Renal pelvis (tissue), 4 donors: Measurements from ENCODE around the gene SCFD2. TPM values are rescaled to one million over a fixed set of nuclear protein-coding genes. Genes with fewer than 3 reads are reported as not detected.
"Not testable (repeated sequence)": the region's sequence is repeated elsewhere in the genome, so short reads cannot be mapped to it uniquely, and the experiment has no call there.

Experiments used
- DNase-seq: peaks from one replicate; pipeline ENCODE4 v3.0.0-alpha.2; 2013
- polyA plus RNA-seq, 3 donors: library from polyadenylated mRNA; unstranded; fragments of 120-200 nt; gene quantifications; one replicate each; pipeline ENCODE4 v1.2.1, GENCODE V29; 2013; ENCODE audit not compliant: insufficient read length in 3 of 3

SCFD2 gene
- polyA plus RNA-seq, 3 donors, result 13.7 to 14.5 (median 14.0) TPM

GRCh38 chr4:53057108-53057507, 308.8 kb downstream of the SCFD2 start:
- DNase-seq, result not testable (repeated sequence)

GRCh38 chr4:53055716-53056403, 310.0 kb downstream of the SCFD2 start:
- DNase-seq, result no peak

- DNase-seq, result no peak
These were observed 310.6 kb downstream of the SCFD2 start for GRCh38 chr4:53055274-53055673.

GRCh38 chr4:53050361-53050774, 315.5 kb downstream of the SCFD2 start:
- no peak for DNase-seq

- DNase-seq, result no peak
These were observed 316.3 kb downstream of the SCFD2 start for GRCh38 chr4:53049528-53049927.

GRCh38 chr4:53044651-53044960, 321.3 kb downstream of the SCFD2 start:
- no peak for DNase-seq

- no peak for DNase-seq
These were observed 321.8 kb downstream of the SCFD2 start for GRCh38 chr4:53043891-53044650.

GRCh38 chr4:53043055-53043454, 322.8 kb downstream of the SCFD2 start:
- DNase-seq, result no peak

GRCh38 chr4:53040851-53041250, 325.0 kb downstream of the SCFD2 start:
- DNase-seq, result no peak

- DNase-seq, result no peak
These were observed 325.4 kb downstream of the SCFD2 start for GRCh38 chr4:53040459-53040815.

GRCh38 chr4:53039741-53040458, 326.0 kb downstream of the SCFD2 start:
- no peak for DNase-seq

- DNase-seq, result no peak
These were observed 328.0 kb downstream of the SCFD2 start for GRCh38 chr4:53037892-53038291.

- DNase-seq, result not testable (repeated sequence)
These were observed 333.0 kb downstream of the SCFD2 start for GRCh38 chr4:53032908-53033307.

GRCh38 chr4:53026233-53026632, 339.6 kb downstream of the SCFD2 start:
- no peak for DNase-seq

GRCh38 chr4:53023677-53024299, 342.1 kb downstream of the SCFD2 start:
- no peak for DNase-seq

GRCh38 chr4:53022513-53023100, 343.3 kb downstream of the SCFD2 start:
- DNase-seq, result no peak

- DNase-seq, result no peak
These were observed 343.9 kb downstream of the SCFD2 start for GRCh38 chr4:53021754-53022512.

GRCh38 chr4:53019485-53020382, 346.1 kb downstream of the SCFD2 start:
- DNase-seq, result no peak

- no peak for DNase-seq
These were observed 347.4 kb downstream of the SCFD2 start for GRCh38 chr4:53018471-53018870.

GRCh38 chr4:53016099-53016820, 349.6 kb downstream of the SCFD2 start:
- no peak for DNase-seq
